Measurements from ENCODE around the gene SLC8A1.

The SLC8A1 gene

DNA sequence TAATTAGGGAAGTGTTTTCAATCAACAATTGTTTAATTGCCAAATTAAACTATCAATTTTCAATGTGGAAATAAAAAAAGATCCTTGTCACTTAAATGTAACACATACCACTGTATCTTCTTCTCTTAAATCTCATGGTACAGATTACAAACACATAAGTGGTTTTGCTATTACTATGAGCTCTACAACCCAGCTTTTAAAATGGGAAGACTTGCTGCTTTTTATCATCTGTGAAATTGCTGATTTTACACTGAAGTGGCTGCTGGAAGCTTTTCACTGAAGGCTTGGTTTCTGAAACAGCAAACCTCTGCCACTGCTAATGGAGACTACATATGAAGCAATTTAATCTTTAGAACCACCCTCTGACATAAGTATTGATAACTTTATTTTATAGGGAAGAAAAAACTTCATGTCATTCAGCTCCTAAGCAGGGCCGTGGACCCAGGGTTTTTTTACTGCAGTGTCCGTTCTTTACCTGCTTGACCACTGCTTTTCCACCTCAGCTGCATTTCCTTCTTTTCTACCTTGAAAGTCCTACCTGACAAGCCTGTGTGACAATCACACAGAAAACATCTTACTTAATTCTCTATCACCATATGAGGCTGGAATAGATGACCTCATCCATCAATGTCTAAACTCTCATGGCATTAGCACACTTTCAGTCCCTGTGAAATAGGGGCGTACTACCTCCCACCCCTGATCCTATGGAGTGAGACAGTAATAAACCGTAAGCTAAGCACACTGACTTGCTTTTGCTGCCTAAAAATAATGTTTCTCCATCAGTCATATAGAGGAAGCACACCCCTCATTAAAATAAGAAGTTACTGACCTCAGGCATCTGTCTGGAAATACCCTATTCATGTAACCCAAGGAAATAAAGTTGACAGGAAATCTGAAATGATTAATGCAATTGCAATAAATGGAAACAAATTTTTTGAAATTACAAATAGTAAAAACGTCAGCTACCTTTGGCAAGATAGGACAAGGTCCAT, 19.2 kb upstream of the SLC8A1 start:
- H2AFZ ChIP-seq (ENCODE audit: low read length), result no peak overlapping the region
- H4K20me1 ChIP-seq (ENCODE audit: insufficient read depth, low read length, poor library complexity, severe bottlenecking), result no peaks in the 10 kb centered on the region
- H3K4me3 ChIP-seq (ENCODE audit: low read length, poor library complexity, severe bottlenecking), result no peak overlapping the region
- H3K9me3 ChIP-seq (ENCODE audit: insufficient read depth, low read depth, low read length), result no peaks in the 10 kb centered on the region
- no peaks in the 10 kb centered on the region for H3K27me3 ChIP-seq (ENCODE audit: insufficient read depth, low read length, poor library complexity, severe bottlenecking)
- no peaks in the 10 kb centered on the region for H3K36me3 ChIP-seq (ENCODE audit: insufficient read depth, low read length)
- H3F3A ChIP-seq (ENCODE audit: low read depth), result no peaks in the 10 kb centered on the region
- no peak overlapping the region for H3K4me2 ChIP-seq (ENCODE audit: low read depth, low read length, poor library complexity, severe bottlenecking)
- H3K9me2 ChIP-seq (replicated peaks; ENCODE audit: low read depth, low read length), result no peaks in the 10 kb centered on the region
- TF ChIP-seq EZH2phosphoT487 (IDR thresholded peaks at IDR 0.05; ENCODE audit: borderline replicate concordance) (no peak), CTCF (conservative IDR thresholded peaks at IDR 0.05; ENCODE audit: low read length) (no peak)
- no peak overlapping the region for H3K9ac ChIP-seq (ENCODE audit: low read depth, low read length, poor library complexity, severe bottlenecking)
- no peaks in the 10 kb centered on the region for H3K79me2 ChIP-seq (ENCODE audit: insufficient read depth, low read length)
- H3K4me1 ChIP-seq (ENCODE audit: insufficient read depth, low read length, poor library complexity, severe bottlenecking), result peaks cover 7% of the 10 kb centered on the region

GRCh38 chr2:40466935-40467572, 15.2 kb upstream of the SLC8A1 start:
- Histone ChIP-seq H3K4me3 (ENCODE audit: low read length, poor library complexity, severe bottlenecking) (no peak overlapping the region), H3K27me3 (ENCODE audit: insufficient read depth, low read length, poor library complexity, severe bottlenecking) (no peaks in the 10 kb centered on the region), H3K36me3 (ENCODE audit: insufficient read depth, low read length) (no peaks in the 10 kb centered on the region), H3K79me2 (ENCODE audit: insufficient read depth, low read length) (no peaks in the 10 kb centered on the region), H4K20me1 (ENCODE audit: insufficient read depth, low read length, poor library complexity, severe bottlenecking) (no peaks in the 10 kb centered on the region), H3K4me2 (ENCODE audit: low read depth, low read length, poor library complexity, severe bottlenecking) (no peak overlapping the region), H2AFZ (ENCODE audit: low read length) (no peak overlapping the region), H3K9ac (ENCODE audit: low read depth, low read length, poor library complexity, severe bottlenecking) (no peak overlapping the region), H3K9me3 (ENCODE audit: insufficient read depth, low read depth, low read length) (no peaks in the 10 kb centered on the region), H3F3A (ENCODE audit: low read depth) (no peaks in the 10 kb centered on the region), H3K4me1 (ENCODE audit: insufficient read depth, low read length, poor library complexity, severe bottlenecking) (peaks cover 7% of the 10 kb centered on the region), H3K9me2 (replicated peaks; ENCODE audit: low read depth, low read length) (no peaks in the 10 kb centered on the region)
- TF ChIP-seq CTCF (conservative IDR thresholded peaks at IDR 0.05; ENCODE audit: low read length), result no peak
- no peak for TF ChIP-seq EZH2phosphoT487 (IDR thresholded peaks at IDR 0.05; ENCODE audit: borderline replicate concordance)

- Histone ChIP-seq H3K36me3 (ENCODE audit: insufficient read depth, low read length) (no peaks in the 10 kb centered on the region), H3K79me2 (ENCODE audit: insufficient read depth, low read length) (no peaks in the 10 kb centered on the region), H3K9ac (ENCODE audit: low read depth, low read length, poor library complexity, severe bottlenecking) (no peak overlapping the region), H3K27me3 (ENCODE audit: insufficient read depth, low read length, poor library complexity, severe bottlenecking) (no peaks in the 10 kb centered on the region), H3F3A (ENCODE audit: low read depth) (no peaks in the 10 kb centered on the region), H2AFZ (ENCODE audit: low read length) (no peak overlapping the region), H3K9me3 (ENCODE audit: insufficient read depth, low read depth, low read length) (no peaks in the 10 kb centered on the region), H3K9me2 (replicated peaks; ENCODE audit: low read depth, low read length) (no peaks in the 10 kb centered on the region), H3K4me2 (ENCODE audit: low read depth, low read length, poor library complexity, severe bottlenecking) (no peak overlapping the region), H3K4me3 (ENCODE audit: low read length, poor library complexity, severe bottlenecking) (no peak overlapping the region), H4K20me1 (ENCODE audit: insufficient read depth, low read length, poor library complexity, severe bottlenecking) (no peaks in the 10 kb centered on the region), H3K4me1 (ENCODE audit: insufficient read depth, low read length, poor library complexity, severe bottlenecking) (peaks cover 4% of the 10 kb centered on the region)
- no peak for TF ChIP-seq CTCF (conservative IDR thresholded peaks at IDR 0.05; ENCODE audit: low read length)
- TF ChIP-seq EZH2phosphoT487 (IDR thresholded peaks at IDR 0.05; ENCODE audit: borderline replicate concordance), result no peak
Observed at GRCh38 chr2:40466332-40466906, 14.5 kb upstream of the SLC8A1 start.
